Measurements from ENCODE around the gene RPTOR.

Gene RPTOR

DNA sequence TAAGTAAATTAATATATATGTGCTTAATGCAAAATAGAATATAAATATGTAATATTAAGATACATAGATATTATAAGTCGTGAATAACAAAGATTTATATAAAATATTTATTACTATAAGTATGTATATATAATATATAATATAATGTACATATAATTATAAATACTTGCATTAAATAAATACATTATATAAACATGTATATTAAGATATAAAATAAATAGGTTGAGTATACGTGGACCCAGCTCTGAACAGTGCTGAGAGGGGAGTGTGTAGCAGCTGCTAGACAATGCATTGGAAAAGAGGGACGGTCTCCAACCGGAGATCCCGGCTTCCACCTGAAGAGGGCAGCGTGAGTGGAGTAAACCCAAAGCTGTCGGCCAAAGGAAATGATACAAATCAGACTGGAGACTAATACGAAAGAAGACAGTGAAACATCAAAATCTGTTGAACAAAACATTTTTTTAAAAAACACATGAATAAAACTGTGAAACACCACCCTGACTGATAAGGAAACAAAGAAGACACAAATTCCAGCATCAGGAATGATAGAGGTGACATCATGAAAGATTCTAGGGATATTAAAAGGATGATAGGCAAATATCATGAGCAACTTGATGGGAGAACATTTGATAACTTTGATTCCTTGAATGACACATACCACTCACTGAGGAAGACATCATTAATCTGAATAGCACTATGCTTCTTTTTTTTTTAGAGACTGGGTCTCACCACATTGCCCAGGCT lies 321.6 kb downstream of the RPTOR start:
- no peak overlapping the region for H3K27ac ChIP-seq
- no peaks in the 10 kb centered on the region for H3K9me3 ChIP-seq (ENCODE audit: low read depth, low read length)
- no peak for DNase-seq (ENCODE audit: low read depth, low spot score)
- H3K36me3 ChIP-seq (ENCODE audit: insufficient read depth, low read length) = no peaks in the 10 kb centered on the region
- H3K4me3 ChIP-seq = no peak overlapping the region
- TF ChIP-seq POLR2AphosphoS5 (IDR thresholded peaks at IDR 0.05; ENCODE audit: borderline replicate concordance, low read depth, low read length) (no peak), EZH2 (IDR thresholded peaks at IDR 0.05) (no peak), FOXP2 (optimal IDR thresholded peaks at IDR 0.05; ENCODE audit: control extremely low read depth, extremely low read length, insufficient read depth) (no peak)
- no peak overlapping the region for H3K9ac ChIP-seq (ENCODE audit: insufficient read length)

DNA sequence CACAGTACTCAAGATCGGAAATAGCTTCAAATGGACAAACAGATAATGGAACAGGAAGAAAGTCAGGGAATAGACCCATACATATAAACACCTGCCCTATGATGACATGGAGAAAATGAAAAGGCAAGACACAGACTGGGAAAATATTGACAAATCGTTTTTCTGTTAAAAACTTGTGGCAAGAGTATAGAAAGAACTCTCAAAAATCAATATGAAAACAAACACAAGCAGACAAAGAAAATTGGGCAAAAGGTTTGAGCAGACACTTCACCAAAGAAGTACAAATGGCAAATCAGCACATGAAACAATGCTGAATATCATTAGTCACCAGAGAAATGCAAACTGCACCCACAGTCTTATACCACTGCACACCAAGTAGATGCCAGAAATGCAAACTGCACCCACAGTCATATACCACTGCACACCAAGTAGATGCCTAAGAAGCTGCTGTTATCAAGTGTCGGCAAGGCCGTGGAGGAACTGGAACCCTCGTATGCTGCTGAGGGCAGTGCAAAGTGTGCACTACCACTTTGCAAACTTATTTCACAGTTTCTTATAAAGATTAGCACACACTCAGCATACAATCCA lies 323.5 kb downstream of the RPTOR start:
- Histone ChIP-seq H3K9me3 (ENCODE audit: low read depth, low read length) (no peaks in the 10 kb centered on the region), H3K36me3 (ENCODE audit: insufficient read depth, low read length) (no peaks in the 10 kb centered on the region), H3K9ac (ENCODE audit: insufficient read length) (no peak overlapping the region), H3K4me3 (no peak overlapping the region), H3K27ac (no peak overlapping the region)
- no peak for DNase-seq (ENCODE audit: low read depth, low spot score)
- TF ChIP-seq FOXP2 (optimal IDR thresholded peaks at IDR 0.05; ENCODE audit: control extremely low read depth, extremely low read length, insufficient read depth) = no peak

DNA sequence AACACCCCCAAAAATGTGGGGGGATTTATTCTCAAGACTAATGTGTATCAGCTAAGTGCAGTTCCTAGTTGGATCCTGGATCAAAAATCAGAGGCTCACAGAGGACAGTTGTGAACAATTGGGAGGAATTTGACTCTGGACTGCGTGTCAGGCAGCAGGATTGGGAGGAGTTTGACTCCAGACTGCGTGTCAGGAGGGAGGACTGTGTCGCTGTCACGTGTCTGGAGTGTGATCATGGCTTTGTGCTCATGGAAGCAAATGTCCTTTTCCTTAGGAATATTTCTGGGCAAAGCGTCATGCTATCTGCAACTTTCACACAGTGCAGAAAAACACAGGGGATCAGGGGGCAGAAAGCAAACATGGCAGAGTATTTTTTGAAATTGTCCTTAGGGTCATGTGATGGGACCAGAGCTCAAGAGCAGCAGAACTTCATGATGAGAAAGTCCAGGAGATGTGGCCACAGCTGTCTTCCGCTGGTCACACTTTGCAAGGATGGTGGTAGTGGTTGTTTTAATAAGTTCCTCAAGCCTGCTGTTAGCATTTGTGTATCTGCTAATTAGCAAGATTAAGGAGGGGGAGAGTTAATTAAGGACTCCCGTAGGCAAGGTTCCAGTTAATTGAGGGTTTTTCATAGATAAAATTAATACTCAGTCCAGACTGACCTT lies 325.0 kb downstream of the RPTOR start:
- no peak for TF ChIP-seq FOXP2 (optimal IDR thresholded peaks at IDR 0.05; ENCODE audit: control extremely low read depth, extremely low read length, insufficient read depth)
- TF ChIP-seq EZH2 (IDR thresholded peaks at IDR 0.05) = no peak
- no peak for TF ChIP-seq POLR2AphosphoS5 (IDR thresholded peaks at IDR 0.05; ENCODE audit: borderline replicate concordance, low read depth, low read length)
- DNase-seq (ENCODE audit: low read depth, low spot score) = no peak
- Histone ChIP-seq H3K9ac (ENCODE audit: insufficient read length) (no peak overlapping the region), H3K4me3 (no peak overlapping the region), H3K27ac (no peak overlapping the region), H3K9me3 (ENCODE audit: low read depth, low read length) (no peaks in the 10 kb centered on the region), H3K36me3 (ENCODE audit: insufficient read depth, low read length) (no peaks in the 10 kb centered on the region; the same call in 1 of the 2 replicates)

DNA sequence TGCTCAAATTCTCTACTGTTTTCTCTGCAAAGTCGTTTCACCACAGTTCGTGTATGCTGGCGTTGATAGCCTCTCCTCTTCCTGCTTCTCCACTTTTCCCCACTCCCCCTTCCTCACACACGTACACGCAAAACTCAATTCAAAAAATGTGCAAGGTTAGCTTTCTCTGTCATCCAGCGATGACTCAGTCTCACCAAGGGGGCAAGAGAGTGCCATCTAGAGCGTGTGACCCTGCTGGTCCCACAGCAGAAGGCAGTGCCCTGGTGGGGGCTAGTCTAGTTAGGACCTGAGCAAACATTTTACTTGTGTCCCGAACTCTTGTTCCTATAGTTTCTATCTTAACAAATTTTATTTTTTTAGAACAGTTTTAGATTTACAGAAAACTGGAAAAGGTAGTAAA lies 325.8 kb downstream of the RPTOR start:
- no peaks in the 10 kb centered on the region; the same call in 1 of the 2 replicates for H3K36me3 ChIP-seq (ENCODE audit: insufficient read depth, low read length)
- H3K9me3 ChIP-seq (ENCODE audit: low read depth, low read length) = no peaks in the 10 kb centered on the region
- H3K27ac ChIP-seq = no peak overlapping the region
- DNase-seq (ENCODE audit: low read depth, low spot score) = no peak
- TF ChIP-seq EZH2 (IDR thresholded peaks at IDR 0.05) = no peak
- TF ChIP-seq FOXP2 (optimal IDR thresholded peaks at IDR 0.05; ENCODE audit: control extremely low read depth, extremely low read length, insufficient read depth) = no peak
- no peak for TF ChIP-seq POLR2AphosphoS5 (IDR thresholded peaks at IDR 0.05; ENCODE audit: borderline replicate concordance, low read depth, low read length)
- H3K9ac ChIP-seq (ENCODE audit: insufficient read length) = no peak overlapping the region
- H3K4me3 ChIP-seq = no peak overlapping the region

DNA sequence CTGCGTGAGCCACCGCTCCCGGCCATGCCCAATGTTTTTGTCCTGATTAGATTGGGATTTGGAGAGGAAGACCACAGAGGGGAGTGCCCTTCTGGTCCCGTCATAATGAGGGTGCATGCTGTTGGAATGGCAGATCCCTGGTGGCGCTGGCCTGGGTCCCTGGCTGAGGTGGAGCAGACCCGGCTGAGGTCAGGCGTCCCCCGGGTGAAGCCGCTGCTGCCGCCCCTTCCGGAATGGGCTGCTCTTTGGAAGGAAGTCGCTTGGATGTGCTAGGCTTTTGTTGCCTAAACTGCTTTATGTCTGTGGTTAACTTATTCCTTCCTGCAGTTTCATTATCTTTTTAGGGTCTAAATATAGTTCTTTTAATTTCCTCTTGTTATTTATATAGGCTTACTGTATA lies 326.7 kb downstream of the RPTOR start:
- no peaks in the 10 kb centered on the region for H3K9me3 ChIP-seq (ENCODE audit: low read depth, low read length)
- no peak overlapping the region for H3K4me3 ChIP-seq
- H3K27ac ChIP-seq = no peak overlapping the region
- TF ChIP-seq POLR2AphosphoS5 (IDR thresholded peaks at IDR 0.05; ENCODE audit: borderline replicate concordance, low read depth, low read length) (no peak), EZH2 (IDR thresholded peaks at IDR 0.05) (no peak), FOXP2 (optimal IDR thresholded peaks at IDR 0.05; ENCODE audit: control extremely low read depth, extremely low read length, insufficient read depth) (no peak)
- H3K9ac ChIP-seq (ENCODE audit: insufficient read length) = no peak overlapping the region
- no peak for DNase-seq (ENCODE audit: low read depth, low spot score)
- no peaks in the 10 kb centered on the region; the same call in 1 of the 2 replicates for H3K36me3 ChIP-seq (ENCODE audit: insufficient read depth, low read length)

DNA sequence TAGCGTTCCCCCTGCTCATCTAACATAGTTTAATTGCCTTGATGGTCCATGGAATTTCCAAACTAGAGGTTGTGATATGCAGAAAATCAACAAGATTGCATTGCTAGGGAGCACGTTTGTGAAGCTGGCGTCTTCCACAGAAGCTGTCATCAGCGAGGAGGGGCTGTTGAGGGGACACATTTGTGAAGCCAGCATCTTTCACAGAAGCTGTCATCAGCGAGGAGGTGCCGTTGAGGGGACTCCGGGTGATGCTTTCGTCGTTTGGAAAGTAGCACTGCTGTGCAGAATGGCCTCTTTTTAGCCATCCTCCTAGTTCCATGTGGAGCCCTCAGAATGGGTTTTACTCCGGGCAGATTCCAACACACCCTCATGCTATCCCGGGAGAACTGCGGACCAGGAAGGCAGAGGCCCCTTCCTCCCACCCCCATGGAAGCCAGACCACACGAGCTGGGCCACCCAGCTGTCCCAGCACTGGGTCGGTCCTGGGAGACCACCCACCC lies 327.4 kb downstream of the RPTOR start:
- no peak for DNase-seq (ENCODE audit: low read depth, low spot score)
- TF ChIP-seq FOXP2 (optimal IDR thresholded peaks at IDR 0.05; ENCODE audit: control extremely low read depth, extremely low read length, insufficient read depth) = no peak
- no peak for TF ChIP-seq EZH2 (IDR thresholded peaks at IDR 0.05)
- no peak for TF ChIP-seq POLR2AphosphoS5 (IDR thresholded peaks at IDR 0.05; ENCODE audit: borderline replicate concordance, low read depth, low read length)
- Histone ChIP-seq H3K9me3 (ENCODE audit: low read depth, low read length) (no peaks in the 10 kb centered on the region), H3K9ac (ENCODE audit: insufficient read length) (no peak overlapping the region), H3K4me3 (no peak overlapping the region), H3K27ac (no peak overlapping the region), H3K36me3 (ENCODE audit: insufficient read depth, low read length) (no peaks in the 10 kb centered on the region; the same call in 1 of the 2 replicates)

DNA sequence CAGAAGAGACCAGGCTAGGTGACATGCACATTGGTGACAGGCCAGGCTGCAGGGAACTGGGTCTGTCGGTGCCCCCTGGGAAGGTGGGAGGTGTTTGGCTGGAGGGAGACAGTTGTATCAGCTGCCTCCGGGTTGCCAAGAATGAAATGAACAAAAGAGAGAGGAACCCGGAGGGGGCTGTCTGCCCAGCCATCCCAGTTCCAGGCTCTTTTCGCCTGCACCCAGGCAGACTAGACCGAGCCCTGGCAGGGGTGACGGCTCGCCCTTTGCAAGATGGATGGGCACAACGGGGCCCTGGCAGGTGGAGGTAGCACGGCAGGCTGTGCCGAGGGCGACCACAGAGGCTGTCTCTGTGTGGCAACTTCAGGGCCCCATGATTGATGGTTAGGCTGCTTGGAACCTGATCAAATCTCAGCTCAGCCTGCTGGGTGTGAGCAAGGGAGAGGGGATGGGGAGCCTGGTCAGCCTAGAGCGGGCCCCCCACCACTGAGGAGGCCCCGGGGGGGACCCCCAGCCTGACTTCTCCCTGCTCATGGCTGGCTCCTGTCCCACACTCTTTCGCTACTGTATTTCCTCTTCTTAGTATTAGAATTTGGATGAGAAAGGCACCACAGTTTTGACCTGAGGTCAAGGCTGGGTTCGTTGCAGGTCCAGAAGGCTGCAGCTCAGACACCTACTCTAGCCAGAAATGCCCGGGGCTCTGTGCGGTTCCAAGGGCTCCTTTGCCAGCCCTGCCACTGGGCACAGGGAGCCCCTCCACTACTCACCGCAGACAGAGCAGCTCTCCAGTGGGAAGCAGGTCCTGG lies 328.1 kb downstream of the RPTOR start:
- no peaks in the 10 kb centered on the region for H3K9me3 ChIP-seq (ENCODE audit: low read depth, low read length)
- H3K9ac ChIP-seq (ENCODE audit: insufficient read length) = no peak overlapping the region
- no peak for DNase-seq (ENCODE audit: low read depth, low spot score)
- H3K36me3 ChIP-seq (ENCODE audit: insufficient read depth, low read length) = no peaks in the 10 kb centered on the region; the same call in 1 of the 2 replicates
- no peak for TF ChIP-seq FOXP2 (optimal IDR thresholded peaks at IDR 0.05; ENCODE audit: control extremely low read depth, extremely low read length, insufficient read depth)
- no peak for TF ChIP-seq EZH2 (IDR thresholded peaks at IDR 0.05)
- TF ChIP-seq POLR2AphosphoS5 (IDR thresholded peaks at IDR 0.05; ENCODE audit: borderline replicate concordance, low read depth, low read length) = no peak
- H3K4me3 ChIP-seq = no peak overlapping the region
- no peak overlapping the region for H3K27ac ChIP-seq
